GM12873 (cell line): ENCODE data around the gene IL2RA.

Experiments used
- CTCF ChIP-seq: IDR thresholded peaks from 2 replicates; pipeline ENCODE4 v1.5.1; 2012; ENCODE audit warnings: low read depth, mild to moderate bottlenecking, moderate library complexity, low read length, control low read depth; ENCODE audit not compliant: insufficient read depth; ENCODE audit errors: missing control alignments

Gene IL2RA

DNA sequence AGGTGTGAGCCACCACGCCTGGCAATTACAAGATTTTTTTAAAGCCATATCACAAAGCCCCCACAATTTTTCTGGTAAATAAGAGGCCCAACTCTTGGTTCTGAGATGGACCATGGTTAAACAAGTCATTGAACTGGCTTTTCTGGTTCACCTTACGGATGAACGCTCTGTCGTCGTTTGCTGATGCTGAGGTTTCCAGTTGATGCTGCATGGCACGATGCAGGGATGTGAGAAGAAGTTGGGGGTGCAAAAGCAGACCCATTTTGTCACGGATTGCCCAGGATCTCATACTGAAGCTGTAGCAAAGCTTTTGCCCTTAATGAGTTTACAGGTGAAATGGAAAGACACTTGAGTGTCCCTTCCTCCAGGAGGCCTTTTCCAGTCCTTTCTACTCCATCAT, 2.0 kb upstream of the IL2RA start:
- TF ChIP-seq CTCF, result no peak

- no peak for TF ChIP-seq CTCF
Measured at GRCh38 chr10:6061056-6061455, 1.1 kb downstream of the IL2RA start.

DNA sequence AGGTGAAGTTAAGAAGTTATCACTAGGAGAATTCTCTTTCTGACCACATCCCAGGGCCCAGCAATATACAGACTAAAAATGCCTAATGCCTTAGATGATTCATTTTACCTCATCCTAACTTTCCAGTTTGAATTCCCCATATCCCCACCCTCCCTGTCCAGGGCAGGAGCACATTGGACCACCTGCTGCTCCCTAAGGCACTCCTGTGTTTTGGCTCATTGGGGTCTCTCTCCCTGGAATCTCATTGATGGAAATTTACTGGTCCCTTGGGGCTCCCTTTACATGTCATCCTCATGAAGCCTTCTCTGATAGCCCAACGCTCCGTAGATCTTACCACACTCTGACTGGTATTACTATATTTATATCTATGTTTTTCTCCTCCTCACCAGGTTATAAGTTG, 2.7 kb downstream of the IL2RA start:
- TF ChIP-seq CTCF, result no peak

DNA sequence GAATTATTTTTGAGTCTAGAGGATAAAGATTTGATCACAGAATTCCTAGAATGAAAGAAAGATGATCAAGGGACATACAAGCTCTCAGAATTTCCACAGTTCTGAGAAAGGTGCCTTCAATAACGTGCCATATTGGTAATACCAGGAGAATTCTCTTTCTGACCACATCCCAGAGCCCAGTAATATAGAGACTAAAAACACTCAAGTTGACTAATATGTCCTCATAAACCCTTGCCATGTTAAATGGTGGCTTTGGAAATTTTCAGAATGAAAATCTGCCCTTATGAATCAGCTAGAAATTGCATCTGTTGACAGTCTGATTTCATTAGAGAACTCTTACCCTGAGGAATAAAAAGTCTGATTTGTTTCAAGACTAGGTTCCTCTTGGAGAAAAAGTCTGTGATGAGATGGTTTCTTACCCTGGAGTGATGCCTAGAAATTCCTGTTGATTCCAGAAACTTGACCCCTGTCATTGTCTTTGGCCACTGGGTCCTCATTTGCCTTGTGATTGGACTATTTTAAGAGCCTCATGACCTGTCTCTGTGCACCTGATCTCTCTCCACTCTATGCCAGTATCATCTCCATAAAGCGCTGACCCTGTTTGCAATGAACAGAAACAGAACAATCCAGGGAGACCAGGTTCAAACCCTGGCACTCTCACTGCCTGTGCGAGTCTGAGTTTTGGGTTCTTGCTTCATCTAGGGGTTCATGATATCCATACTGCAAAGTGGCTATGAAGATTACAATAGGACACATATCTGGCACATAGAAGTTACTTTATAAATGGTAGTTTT, 3.3 kb downstream of the IL2RA start:
- no peak for TF ChIP-seq CTCF

- no peak for TF ChIP-seq CTCF
Measured at GRCh38 chr10:6056411-6057135, 5.6 kb downstream of the IL2RA start.

DNA sequence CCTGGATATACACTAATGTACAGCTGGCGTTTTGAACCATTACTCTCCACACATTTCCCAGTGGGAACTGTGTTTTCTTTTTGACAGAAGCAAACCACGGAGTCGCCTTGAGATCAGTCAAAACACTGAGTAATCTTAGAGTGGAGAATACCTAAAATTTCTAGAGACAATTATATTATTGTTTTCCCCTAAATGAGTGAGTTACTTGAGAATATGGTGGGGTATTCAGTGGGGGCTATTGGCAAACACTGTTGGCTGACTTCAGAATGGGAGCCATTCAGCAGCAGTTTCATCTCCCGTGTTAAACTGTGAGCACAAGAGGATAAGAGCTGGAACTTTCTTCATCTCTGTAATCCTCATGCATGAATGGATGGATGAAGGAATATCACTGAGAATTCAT, 6.2 kb downstream of the IL2RA start:
- no peak for TF ChIP-seq CTCF

DNA sequence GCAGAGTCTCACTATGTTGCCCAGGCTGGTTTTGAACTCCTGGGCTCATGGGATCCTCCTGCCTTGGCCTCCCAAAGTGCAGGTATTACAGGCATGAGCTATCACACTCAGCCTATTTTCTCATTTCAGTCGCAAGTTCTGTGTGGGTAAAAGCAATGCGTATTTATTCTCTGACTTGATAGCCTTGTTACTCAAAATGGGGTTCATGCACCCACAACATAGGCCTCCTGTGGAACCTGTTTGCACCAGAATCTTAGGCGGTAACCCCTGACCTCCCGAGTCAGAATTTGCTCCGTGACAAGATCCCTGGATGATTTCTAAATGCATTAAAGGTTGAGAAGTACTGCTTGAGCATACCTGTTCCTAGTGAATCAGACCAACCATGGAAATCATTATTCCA, 7.3 kb downstream of the IL2RA start:
- TF ChIP-seq CTCF, result no peak
